Fibroblast of upper back skin (primary cell): ENCODE results near the gene GRK1.

Experiments used
- DNase-seq: peaks from one replicate; pipeline ENCODE4 v3.0.0-alpha.2; 2013

The GRK1 gene

GRCh38 chr13:113731192-113732175 is 64.5 kb downstream of the GRK1 start:
- no peak for DNase-seq

GRCh38 chr13:113732176-113732960 is 65.3 kb downstream of the GRK1 start:
- no peak for DNase-seq

DNA sequence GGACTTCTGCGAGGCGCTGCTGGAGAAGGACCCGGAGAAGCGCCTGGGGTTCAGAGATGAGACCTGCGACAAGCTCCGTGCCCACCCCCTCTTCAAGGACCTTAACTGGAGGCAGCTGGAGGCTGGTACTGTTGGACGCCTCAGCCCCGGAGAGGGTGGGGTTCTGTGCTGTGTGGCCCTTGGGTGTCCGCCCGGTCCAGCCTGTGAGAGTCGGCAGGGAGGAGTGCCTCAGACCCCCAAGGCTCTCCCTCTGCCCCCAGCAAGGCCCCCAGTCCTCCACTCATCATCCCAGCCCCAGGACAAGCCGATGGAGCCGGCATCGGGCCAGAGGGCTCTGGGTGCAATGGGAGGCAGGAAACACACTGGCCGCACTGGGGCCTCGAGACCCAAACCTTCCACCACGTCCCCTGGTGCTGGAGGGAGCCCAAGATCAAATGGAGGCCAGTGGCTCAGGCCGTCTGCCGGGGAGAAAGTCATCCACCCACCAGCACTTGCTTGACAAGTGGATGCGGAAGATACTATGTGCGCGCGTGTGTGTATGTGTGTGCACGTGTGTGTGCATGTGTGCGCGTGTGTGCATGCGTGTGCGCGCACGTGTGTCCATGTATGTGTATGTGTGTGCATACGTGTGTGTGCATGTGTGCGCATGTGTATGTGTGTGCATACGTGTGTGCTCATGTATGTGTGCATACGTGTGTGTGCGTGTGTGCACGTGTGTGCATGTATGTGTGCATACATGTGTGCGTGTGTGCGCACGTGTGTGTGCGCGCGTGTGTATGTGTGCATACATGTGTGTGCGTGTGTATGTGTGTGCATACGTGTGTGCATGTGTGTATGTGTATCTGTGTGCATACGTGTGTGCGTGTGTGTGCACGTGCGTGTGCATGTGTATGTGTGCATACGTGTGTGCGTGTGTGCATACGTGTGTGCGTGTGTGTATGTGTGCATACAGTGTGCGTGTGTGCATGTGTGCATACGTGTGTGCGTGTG is 66.2 kb downstream of the GRK1 start:
- DNase-seq, result no peak

DNA sequence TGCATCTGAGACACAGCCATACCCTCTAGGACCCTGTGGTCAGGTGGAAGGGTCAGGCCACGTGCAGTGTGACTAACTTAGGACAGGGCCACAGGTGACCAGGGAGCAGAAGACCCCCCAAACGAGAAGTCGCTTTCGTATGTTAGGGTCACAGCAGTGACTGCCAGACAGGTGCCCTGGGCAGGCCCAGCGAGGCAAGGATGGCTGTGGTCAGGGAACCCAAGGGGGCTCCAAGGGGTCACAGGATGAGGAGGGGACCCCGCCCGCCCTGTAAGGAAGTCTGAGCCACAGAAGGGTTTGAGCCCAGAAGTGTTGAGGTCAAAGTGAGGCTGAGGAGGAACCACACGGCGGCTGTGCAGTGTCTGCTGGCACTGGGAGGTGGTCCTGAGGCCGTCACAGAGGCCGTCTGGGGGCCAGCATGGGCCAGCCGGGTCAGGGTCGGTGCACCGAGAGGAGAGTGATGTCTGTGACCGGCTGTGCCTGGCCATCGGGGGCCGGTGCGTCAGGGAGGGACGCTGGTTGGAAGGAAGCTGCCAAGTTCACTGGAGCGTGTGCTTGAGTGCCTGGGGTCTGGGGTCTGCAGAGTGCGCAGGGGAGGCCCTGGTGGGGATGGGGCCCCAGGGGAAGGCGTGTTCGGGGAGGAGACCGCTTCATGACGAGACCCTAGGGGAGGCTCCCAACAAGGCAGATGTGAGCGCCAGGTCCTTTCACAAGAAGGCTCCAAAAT is 67.2 kb downstream of the GRK1 start:
- no peak for DNase-seq

DNA sequence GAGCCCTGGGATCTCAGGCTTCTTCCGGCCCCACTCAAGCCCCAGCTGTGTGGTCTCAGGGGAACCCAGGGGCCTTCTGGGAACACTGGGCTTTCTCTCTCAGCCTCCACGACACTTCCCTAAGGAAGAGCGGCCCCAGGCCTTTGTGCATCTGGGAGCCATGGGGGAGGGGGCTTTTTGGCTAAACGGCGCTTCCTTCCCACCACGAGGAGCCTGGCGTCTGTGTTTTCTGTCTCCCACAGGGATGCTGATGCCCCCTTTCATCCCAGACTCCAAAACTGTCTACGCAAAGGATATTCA is 67.8 kb downstream of the GRK1 start:
- DNase-seq, result no peak

DNA sequence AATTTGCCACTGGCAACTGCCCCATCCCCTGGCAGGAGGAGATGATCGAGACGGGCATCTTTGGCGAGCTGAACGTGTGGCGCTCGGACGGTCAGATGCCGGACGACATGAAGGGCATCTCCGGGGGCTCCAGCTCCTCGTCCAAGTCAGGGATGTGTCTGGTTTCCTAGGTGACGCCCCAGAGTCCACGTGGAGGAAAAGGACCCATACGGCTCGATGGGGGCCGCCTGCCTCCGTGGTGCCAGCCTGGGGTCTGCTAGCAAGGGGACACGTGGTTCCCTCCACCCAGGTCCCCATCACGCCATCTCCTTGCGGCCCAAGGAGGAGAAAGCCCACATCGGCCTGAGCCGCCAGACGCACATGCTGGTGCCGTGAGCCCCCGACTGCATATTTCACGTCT is 68.2 kb downstream of the GRK1 start:
- no peak for DNase-seq

GRCh38 chr13:113735750-113736149 is 68.7 kb downstream of the GRK1 start:
- no peak for DNase-seq

- no peak for DNase-seq
These were observed 69.3 kb downstream of the GRK1 start for GRCh38 chr13:113736258-113736731.

GRCh38 chr13:113737803-113738202 is 70.8 kb downstream of the GRK1 start:
- DNase-seq, result no peak

DNA sequence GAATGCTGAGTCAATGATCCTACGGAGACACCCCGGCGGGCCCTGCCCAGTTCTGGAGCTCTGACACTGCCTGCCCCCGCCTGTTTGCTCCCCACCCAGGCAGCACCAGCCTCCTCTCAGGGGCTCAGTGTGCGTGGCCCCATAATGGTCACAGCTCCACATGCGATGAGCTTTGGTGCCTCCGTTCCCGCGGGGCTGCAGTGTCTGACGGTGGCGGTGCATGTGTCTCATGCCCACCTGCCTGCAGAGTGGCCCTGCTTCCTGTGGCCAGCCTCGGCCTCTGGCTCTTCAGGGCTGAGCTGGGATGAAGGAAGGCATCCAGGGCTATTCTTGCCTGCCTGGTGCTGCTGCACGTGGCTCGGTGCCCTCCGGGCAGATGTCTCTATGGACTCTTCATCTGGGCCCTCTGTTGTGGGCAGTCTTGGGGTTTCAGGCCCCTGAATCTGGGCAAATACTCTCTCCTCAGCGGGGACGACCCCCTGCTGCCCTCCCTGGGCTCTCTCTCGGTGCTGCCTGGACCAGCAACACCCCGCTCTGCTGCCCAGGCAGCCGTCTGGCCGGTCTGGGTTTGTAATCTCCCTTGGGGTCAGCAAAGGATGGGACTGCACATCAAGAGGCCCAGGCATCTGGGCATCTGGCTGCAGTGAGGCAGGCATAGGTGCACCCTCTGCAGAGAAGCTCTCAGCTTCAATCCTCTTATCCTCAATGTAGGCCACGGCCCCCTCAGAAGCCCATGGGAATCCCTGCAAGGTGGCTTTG is 72.7 kb downstream of the GRK1 start:
- no peak for DNase-seq

GRCh38 chr13:113740286-113740556 is 73.2 kb downstream of the GRK1 start:
- no peak for DNase-seq

- no peak for DNase-seq
These were observed 73.6 kb downstream of the GRK1 start for GRCh38 chr13:113740661-113741060.

- DNase-seq, result no peak
These were observed 74.2 kb downstream of the GRK1 start for GRCh38 chr13:113741191-113741668.

DNA sequence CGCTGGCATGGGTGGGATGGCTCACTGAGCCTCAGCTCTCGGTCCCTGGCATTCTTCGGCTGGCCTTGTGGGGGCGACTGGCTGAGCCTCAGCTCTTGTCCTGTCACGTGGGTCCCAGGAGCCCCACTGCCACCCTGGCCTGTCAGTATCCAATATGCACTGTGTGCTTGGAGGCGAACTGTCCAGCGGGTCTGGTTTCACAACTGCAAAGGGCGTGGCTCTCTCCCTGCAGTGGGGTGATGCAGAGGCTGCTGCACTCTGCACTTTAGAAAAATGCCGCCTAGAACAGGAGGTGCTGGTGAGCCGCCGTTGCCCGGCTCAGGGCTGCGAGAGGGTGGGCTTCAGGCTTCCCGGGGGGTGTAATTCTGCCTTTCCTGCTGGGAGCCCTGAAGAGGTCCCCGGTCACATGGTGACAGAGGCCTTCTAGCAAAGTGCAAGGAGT is 75.0 kb downstream of the GRK1 start:
- DNase-seq, result peak; percentile 28

- no peak for DNase-seq
These were observed 75.6 kb downstream of the GRK1 start for GRCh38 chr13:113742445-113743120.

GRCh38 chr13:113743366-113744195 is 76.6 kb downstream of the GRK1 start:
- no peak for DNase-seq

GRCh38 chr13:113744197-113745000 is 77.4 kb downstream of the GRK1 start:
- DNase-seq, result no peak

DNA sequence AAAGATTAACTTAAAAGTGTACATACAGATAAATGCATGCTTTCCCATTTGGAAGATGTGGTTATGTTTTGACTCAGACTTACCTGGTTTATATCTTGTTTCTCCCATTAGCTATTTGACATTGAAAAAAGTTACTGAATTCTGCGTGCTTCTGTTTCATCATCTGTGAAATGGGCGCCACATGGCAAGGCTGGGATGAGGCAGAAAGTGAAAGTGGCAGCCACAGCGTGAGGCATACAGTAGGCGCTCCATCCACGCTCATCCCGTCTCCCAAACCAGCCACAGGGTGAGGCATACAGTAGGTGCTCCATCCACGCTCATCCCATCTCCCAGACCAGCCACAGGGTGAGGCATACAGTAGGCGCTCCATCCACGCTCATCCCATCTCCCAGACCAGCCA is 78.0 kb downstream of the GRK1 start:
- DNase-seq, result no peak
